Kidney epithelial cell (primary cell): ENCODE measurements around the gene CFAP107. TPM values are rescaled to one million over a fixed set of nuclear protein-coding genes. Genes with fewer than 3 reads are reported as not detected.
"Not testable (repeated sequence)": the region's sequence is repeated elsewhere in the genome, so short reads cannot be mapped to it uniquely, and the experiment has no call there.

Experiments used
- DNase-seq: peaks from one replicate; pipeline ENCODE4 v3.0.0-alpha.2; 2010; ENCODE audit warnings: low read depth
- H3K27me3 ChIP-seq: 2 replicates; pipeline ENCODE4 v1.6.0; 2011; ENCODE audit warnings: low read length; ENCODE audit not compliant: control insufficient read depth, insufficient read depth
- H3K36me3 ChIP-seq: 2 replicates; pipeline ENCODE4 v1.5.1; 2011; ENCODE audit warnings: low read length; ENCODE audit not compliant: control insufficient read depth, insufficient read depth
- H3K4me3 ChIP-seq: 2 replicates; pipeline ENCODE4 v1.5.1; 2011; ENCODE audit warnings: low read depth, mild to moderate bottlenecking, control low read depth, low read length
- CTCF ChIP-seq: IDR thresholded peaks from 2 replicates; pipeline ENCODE4 v1.5.1; 2011; ENCODE audit warnings: mild to moderate bottlenecking, moderate library complexity, low read length, control low read depth, inconsistent platforms; ENCODE audit not compliant: insufficient read depth, poor library complexity, severe bottlenecking
- total RNA-seq: library from RNA; depleted of rRNA; stranded (reverse); fragments of >200 nt; gene quantifications from 2 replicates; pipeline ENCODE4 v1.2.3, GENCODE V29; 2015

The CFAP107 gene
- total RNA-seq, 1 donor from 2014 or later: not detected

DNA sequence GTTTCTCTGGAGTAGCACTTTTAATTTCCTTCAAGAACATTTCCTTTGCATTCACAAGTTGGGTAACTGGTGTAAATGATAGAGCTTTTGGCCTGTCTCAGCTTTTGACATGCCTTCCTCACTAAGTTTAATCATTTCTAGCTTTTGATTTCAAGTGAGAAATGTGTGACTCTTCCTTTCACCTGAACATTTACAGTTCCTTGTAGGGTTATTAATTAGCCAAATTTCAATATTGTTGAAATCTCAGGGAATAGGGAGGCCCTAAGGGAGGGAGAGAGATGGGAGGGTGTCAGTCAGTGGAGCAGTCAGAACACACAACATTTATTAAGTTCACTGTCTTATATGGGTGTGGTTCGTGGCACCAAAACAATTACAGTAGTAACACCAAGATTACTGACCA lies 15.8 kb upstream of the CFAP107 start:
- Histone ChIP-seq H3K36me3 (no peaks in the 10 kb centered on the region), H3K27me3 (no peaks in the 10 kb centered on the region), H3K4me3 (no peak overlapping the region)
- TF ChIP-seq CTCF: no peak
- DNase-seq: no peak

DNA sequence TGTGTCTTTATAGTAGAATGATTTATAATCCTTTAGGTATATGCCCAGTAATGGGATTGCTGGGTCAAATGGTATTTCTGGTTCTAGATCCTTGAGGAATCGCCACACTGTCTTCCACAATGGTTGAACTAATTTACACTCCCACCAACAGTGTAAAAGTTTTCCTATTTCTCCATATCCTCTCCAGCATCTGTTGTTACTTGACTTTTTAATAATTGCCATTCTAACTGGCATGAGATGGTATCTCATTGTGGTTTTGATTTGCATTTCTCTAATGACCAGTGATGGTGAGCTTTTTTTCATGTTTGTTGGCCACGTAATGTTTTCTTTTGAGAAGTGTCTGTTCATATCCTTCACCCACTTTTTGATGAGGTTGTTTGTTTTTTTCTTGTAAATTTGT lies 14.9 kb upstream of the CFAP107 start:
- H3K36me3 ChIP-seq: not testable (repeated sequence)

DNA sequence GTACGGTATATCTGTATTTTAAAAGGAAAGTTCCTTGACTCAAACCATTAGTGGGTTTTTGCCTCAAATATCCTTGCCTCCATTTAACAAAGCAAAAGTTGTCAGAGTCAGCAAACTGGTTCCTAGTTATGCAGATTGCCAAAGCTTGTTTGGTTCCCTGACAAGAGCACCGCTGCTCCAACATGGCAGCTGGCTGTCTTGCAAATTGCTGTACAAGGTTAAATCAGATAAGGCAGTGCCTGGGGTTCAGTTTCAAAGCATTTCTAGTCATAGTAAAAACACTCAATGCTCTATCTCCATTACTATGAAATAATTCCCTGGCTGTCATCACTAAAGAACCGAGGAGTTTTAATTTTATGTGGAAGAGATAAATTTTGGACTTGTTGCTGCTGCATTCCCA lies 11.3 kb upstream of the CFAP107 start:
- no peaks in the 10 kb centered on the region for H3K36me3 ChIP-seq
- TF ChIP-seq CTCF: no peak
- H3K4me3 ChIP-seq: no peak overlapping the region
- DNase-seq: no peak
- no peaks in the 10 kb centered on the region for H3K27me3 ChIP-seq

More for the DNA sequence above, 14.9 kb upstream of the CFAP107 start:
- not testable (repeated sequence) for H3K4me3 ChIP-seq, H3K27me3 ChIP-seq, DNase-seq

GRCh38 chr1:12738934-12739333 lies 7.1 kb upstream of the CFAP107 start:
- no peaks in the 10 kb centered on the region for H3K27me3 ChIP-seq
- no peak overlapping the region for H3K4me3 ChIP-seq
- no peak for DNase-seq
- no peak for TF ChIP-seq CTCF
- H3K36me3 ChIP-seq: no peaks in the 10 kb centered on the region

- no peaks in the 10 kb centered on the region for H3K36me3 ChIP-seq
- H3K27me3 ChIP-seq: no peaks in the 10 kb centered on the region
- no peak for DNase-seq
- no peak for TF ChIP-seq CTCF
- no peak overlapping the region for H3K4me3 ChIP-seq
These were observed 6.4 kb upstream of the CFAP107 start for GRCh38 chr1:12739613-12740012.

DNA sequence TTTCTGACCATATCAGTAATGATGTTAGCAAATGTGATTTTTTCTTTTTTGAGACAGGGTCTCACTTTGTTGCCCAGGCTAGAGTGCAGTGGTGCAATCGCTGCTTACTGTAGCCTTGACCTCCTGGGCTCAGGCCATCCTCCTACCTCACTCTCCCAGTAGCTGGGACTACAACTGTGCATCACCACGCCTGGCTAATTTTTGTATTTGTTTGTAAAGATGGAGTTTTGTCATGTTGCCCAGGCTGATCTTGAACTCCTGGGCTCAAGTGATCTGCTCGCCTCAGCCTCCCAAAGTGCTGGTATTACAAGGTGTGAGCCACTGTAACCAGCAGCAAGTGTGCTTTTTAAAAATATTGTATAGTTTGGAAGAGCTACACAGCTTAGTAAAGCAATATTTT lies 4.1 kb upstream of the CFAP107 start:
- H3K36me3 ChIP-seq: no peaks in the 10 kb centered on the region
- no peak for TF ChIP-seq CTCF
- DNase-seq: no peak
- no peaks in the 10 kb centered on the region for H3K27me3 ChIP-seq
- H3K4me3 ChIP-seq: no peak overlapping the region
